Measurements from ENCODE around the gene KCNJ6.

- no peak for TF ChIP-seq CTCF (IDR thresholded peaks at IDR 0.05)
- no peak for TF ChIP-seq EZH2 (IDR thresholded peaks at IDR 0.05)
- no peak for TF ChIP-seq EZH2phosphoT487 (IDR thresholded peaks at IDR 0.05)
These were observed 309.7 kb downstream of the KCNJ6 start for GRCh38 chr21:37606549-37606948.
